MM.1S (cell line): ENCODE results near the gene CLEC2D.
"Not testable (repeated sequence)": the region's sequence is repeated elsewhere in the genome, so short reads cannot be mapped to it uniquely, and the experiment has no call there.

ENCODE experiments used
- DNase-seq: peaks from one replicate; pipeline ENCODE4 v3.0.0-alpha.2; 2015
- H2AFZ ChIP-seq: fragments of 300-600 bp; sonication (generic); 2 replicates; pipeline ENCODE4 v1.6.0; 2016; ENCODE audit warnings: antibody characterized with exemption, low read length
- H3F3A ChIP-seq: fragments of 300-600 bp; sonication (generic); 2 replicates; pipeline ENCODE4 v1.6.1; 2016; ENCODE audit warnings: mild to moderate bottlenecking, antibody characterized with exemption, low read length, moderate library complexity, mixed read lengths; ENCODE audit not compliant: insufficient read depth
- H3K27ac ChIP-seq: fragments of 300-600 bp; sonication (generic); 2 replicates; pipeline ENCODE4 v1.5.1; 2016; ENCODE audit warnings: mild to moderate bottlenecking, low read length
- H3K27me3 ChIP-seq: fragments of 300-600 bp; sonication (generic); replicated peaks from 2 replicates; pipeline ENCODE4 v1.6.0; 2016; ENCODE audit warnings: low read length; ENCODE audit not compliant: insufficient read depth
- H3K36me3 ChIP-seq: fragments of 300-600 bp; sonication (generic); replicated peaks from 2 replicates; pipeline ENCODE4 v1.6.1; 2016; ENCODE audit warnings: mild to moderate bottlenecking, low read length, mixed read lengths; ENCODE audit not compliant: insufficient read depth
- H3K4me1 ChIP-seq: fragments of 300-600 bp; sonication (generic); 2 replicates; pipeline ENCODE4 v1.6.1; 2016; ENCODE audit warnings: low read length, mixed read lengths
- H3K4me2 ChIP-seq: fragments of 300-600 bp; sonication (generic); 2 replicates; pipeline ENCODE4 v1.6.0; 2016; ENCODE audit warnings: low read depth, low read length
- H3K4me3 ChIP-seq: fragments of 300-600 bp; sonication (generic); 2 replicates; pipeline ENCODE4 v1.5.1; 2016; ENCODE audit warnings: low read length, mixed read lengths
- H3K79me2 ChIP-seq: fragments of 300-600 bp; sonication (generic); 2 replicates; pipeline ENCODE4 v1.6.1; 2016; ENCODE audit warnings: mixed run types, low read length, mixed read lengths
- H3K9ac ChIP-seq: fragments of 300-600 bp; sonication (generic); 2 replicates; pipeline ENCODE4 v1.6.1; 2016; ENCODE audit warnings: low read length, mixed read lengths
- H3K9me2 ChIP-seq: fragments of 300-600 bp; sonication (generic); replicated peaks from 2 replicates; pipeline ENCODE4 v1.6.1; 2016; ENCODE audit warnings: mild to moderate bottlenecking, low read length, mixed read lengths; ENCODE audit not compliant: insufficient read depth
- H3K9me3 ChIP-seq: fragments of 300-600 bp; sonication (generic); replicated peaks from 2 replicates; pipeline ENCODE4 v1.6.1; 2016; ENCODE audit warnings: mild to moderate bottlenecking, low read length, mixed read lengths; ENCODE audit not compliant: insufficient read depth
- H4K20me1 ChIP-seq: fragments of 300-600 bp; sonication (generic); 2 replicates; pipeline ENCODE4 v1.6.1; 2016; ENCODE audit warnings: mild to moderate bottlenecking, low read length, moderate library complexity, mixed read lengths; ENCODE audit not compliant: insufficient read depth
- EZH2 ChIP-seq: fragments of 300-600 bp; sonication (generic); optimal IDR thresholded peaks from 2 replicates; pipeline ENCODE3; 2017; ENCODE audit warnings: low read depth, mild to moderate bottlenecking, antibody characterized with exemption, low read length, mixed read lengths
- EZH2phosphoT487 ChIP-seq: fragments of 300-600 bp; sonication (generic); IDR thresholded peaks from 2 replicates; pipeline ENCODE4 v1.6.1; 2018; ENCODE audit warnings: antibody characterized with exemption, low read length
- TF ChIP-seq, protein P1 (sequence below): fragments of 300-600 bp; sonication (generic); IDR thresholded peaks from 2 replicates; pipeline ENCODE4 v1.5.1; 2016; ENCODE audit warnings: antibody characterized with exemption, low read length, mixed read lengths

CLEC2D gene

DNA sequence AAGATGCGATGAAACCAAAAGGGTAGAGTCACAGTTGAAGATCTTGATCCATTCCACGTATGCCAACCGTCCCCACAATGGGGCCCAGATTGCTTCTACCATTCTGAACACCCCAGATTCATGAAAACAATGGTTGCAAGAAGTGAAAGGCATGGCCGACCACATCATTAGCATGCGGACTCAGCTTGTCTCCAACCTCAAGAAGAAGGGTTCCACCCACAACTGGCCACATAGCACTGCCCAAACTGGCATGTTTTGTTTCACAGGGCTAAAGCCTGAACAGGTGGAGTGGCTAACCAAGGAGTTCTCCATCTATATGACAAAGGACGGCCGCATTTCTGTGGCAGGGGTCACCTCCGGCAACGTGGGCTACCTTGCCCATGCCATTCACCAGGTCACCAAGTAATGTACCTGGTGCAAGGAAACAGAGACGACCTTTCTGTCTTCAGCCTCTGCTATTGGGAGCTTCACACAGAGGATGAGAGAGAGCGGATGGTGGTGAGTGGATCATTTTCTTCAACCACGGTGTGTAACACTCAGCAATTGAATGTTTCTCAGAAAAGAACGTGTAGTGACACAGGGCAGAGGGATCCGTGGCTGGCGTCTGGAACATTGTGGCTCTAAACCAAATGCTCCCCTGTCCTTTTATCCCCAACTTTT, 26.8 kb upstream of the CLEC2D start:
- DNase-seq: no peak
- H3K4me1 ChIP-seq: peaks cover 11% of the 10 kb centered on the region
- H3K36me3 ChIP-seq: no peaks in the 10 kb centered on the region
- peaks cover 5% of the 10 kb centered on the region for H3F3A ChIP-seq
- no peaks in the 10 kb centered on the region for H3K9me2 ChIP-seq
- TF ChIP-seq EZH2: no peak
- TF ChIP-seq, protein P1, sequence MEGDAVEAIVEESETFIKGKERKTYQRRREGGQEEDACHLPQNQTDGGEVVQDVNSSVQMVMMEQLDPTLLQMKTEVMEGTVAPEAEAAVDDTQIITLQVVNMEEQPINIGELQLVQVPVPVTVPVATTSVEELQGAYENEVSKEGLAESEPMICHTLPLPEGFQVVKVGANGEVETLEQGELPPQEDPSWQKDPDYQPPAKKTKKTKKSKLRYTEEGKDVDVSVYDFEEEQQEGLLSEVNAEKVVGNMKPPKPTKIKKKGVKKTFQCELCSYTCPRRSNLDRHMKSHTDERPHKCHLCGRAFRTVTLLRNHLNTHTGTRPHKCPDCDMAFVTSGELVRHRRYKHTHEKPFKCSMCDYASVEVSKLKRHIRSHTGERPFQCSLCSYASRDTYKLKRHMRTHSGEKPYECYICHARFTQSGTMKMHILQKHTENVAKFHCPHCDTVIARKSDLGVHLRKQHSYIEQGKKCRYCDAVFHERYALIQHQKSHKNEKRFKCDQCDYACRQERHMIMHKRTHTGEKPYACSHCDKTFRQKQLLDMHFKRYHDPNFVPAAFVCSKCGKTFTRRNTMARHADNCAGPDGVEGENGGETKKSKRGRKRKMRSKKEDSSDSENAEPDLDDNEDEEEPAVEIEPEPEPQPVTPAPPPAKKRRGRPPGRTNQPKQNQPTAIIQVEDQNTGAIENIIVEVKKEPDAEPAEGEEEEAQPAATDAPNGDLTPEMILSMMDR: no peak
- no peak for TF ChIP-seq EZH2phosphoT487
- no peak overlapping the region for H2AFZ ChIP-seq
- H3K27me3 ChIP-seq: no peaks in the 10 kb centered on the region
- H3K9ac ChIP-seq: no peak overlapping the region
- H3K4me2 ChIP-seq: no peak overlapping the region
- no peaks in the 10 kb centered on the region for H3K9me3 ChIP-seq
- no peaks in the 10 kb centered on the region for H3K79me2 ChIP-seq
- no peak overlapping the region for H3K4me3 ChIP-seq
- H3K27ac ChIP-seq: no peak overlapping the region
- no peaks in the 10 kb centered on the region for H4K20me1 ChIP-seq

DNA sequence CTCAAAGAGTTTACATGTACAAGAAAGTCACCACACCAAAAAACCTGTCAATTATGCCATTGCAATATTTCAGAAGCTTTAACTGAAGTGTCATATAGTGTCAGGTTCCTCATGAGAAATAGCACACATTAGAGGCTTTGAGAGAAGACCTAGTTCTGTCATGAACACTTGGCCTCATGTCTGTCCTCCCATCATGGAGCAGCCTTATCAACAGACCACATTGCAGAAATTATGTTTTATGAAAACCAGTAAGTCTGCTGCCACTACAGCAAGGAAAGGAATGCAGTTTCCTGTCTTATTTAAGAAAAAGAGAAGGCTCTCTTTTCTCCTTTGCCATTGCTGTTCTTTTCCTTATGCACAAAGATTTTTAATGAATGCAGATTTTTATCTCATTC, 26.2 kb upstream of the CLEC2D start:
- Histone ChIP-seq H3K4me2 (no peak overlapping the region), H3K27ac (no peak overlapping the region), H4K20me1 (no peaks in the 10 kb centered on the region), H3K4me1 (peaks cover 11% of the 10 kb centered on the region), H3K9me2 (no peaks in the 10 kb centered on the region), H3K9me3 (no peaks in the 10 kb centered on the region), H3K9ac (no peak overlapping the region), H3F3A (peaks cover 9% of the 10 kb centered on the region), H3K27me3 (no peaks in the 10 kb centered on the region), H3K79me2 (no peaks in the 10 kb centered on the region), H3K4me3 (no peak overlapping the region), H3K36me3 (no peaks in the 10 kb centered on the region), H2AFZ (no peak overlapping the region)
- TF ChIP-seq, protein P1: no peak
- no peak for TF ChIP-seq EZH2phosphoT487
- TF ChIP-seq EZH2: no peak
- DNase-seq: no peak

DNA sequence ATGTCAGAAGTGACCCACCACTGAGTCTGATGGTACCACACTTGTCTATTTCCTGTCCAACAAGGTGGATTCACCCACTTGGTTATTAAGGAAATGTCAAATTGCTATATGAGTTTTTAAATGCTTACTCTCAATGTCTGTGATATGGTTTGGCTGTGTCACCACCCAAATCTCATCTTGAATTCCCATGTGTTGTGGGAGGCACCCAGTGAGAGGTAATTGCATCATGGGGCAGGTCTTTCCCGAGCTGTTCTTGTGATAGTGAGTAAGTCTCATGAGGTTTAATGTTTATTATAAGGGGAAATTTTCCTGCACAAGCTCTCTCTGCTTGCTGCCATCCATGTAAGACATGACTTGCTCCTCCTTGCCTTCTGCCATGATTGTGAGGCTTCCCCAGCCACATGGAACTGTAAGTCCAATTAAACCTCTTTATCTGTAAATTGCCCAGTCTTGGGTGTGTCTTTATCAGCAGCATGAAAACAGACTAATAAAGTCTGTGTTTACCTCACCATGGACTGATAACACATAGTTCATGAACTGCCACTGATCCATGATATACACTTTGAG, 24.4 kb upstream of the CLEC2D start:
- not testable (repeated sequence) for H3K9me3 ChIP-seq, H3K4me3 ChIP-seq, H3K27ac ChIP-seq, H3K4me2 ChIP-seq, H3K9ac ChIP-seq, H2AFZ ChIP-seq, H3K27me3 ChIP-seq, DNase-seq, H4K20me1 ChIP-seq, H3K9me2 ChIP-seq, H3K36me3 ChIP-seq
- Histone ChIP-seq H3K4me1 (peaks cover 11% of the 10 kb centered on the region), H3K79me2 (peaks cover 15% of the 10 kb centered on the region), H3F3A (peaks cover 27% of the 10 kb centered on the region)
